Testis (tissue), 2 donors: ENCODE measurements around the gene AKT1.

Experiments
- POLR2A ChIP-seq: fragments of 450-650 bp; IDR thresholded peaks from one replicate; pipeline ENCODE4 v1.6.1; 2017; ENCODE audit warnings: antibody characterized with exemption, mild to moderate bottlenecking, moderate library complexity
- TF ChIP-seq, protein P1 (sequence below), 3 experiments: fragments of 450-650 bp in 2 of 3; fragments of 200-600 bp in 1 of 3; sonication (generic) in 1 of 3; IDR thresholded peaks; one replicate each; pipeline ENCODE4 v1.5.1; 2016 to 2019; ENCODE audit warnings: antibody characterized with exemption in 3 of 3, mild to moderate bottlenecking in 2 of 3, moderate library complexity in 1 of 3

DNA sequence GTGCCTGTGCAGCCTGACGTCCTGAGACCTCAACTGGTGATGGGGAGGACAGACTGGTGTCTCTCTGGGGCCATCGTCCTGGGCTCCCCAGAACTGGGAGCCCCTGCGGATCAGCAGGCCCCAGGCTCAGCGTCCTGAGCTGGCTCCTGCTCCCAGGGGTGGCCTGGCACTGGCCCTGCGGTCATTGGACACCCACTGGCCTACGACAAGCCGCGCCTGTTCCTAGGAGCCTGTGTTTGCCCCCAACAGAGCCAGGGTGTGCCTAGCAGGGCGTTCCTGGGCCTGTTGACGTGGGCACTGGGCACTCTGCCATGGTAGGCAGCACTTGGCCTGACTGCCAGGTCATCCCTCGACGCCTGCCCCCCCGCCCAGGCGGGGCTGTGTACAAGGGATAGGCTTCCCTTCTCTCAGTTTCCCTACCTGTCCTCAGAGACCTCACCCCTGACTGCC lies 63.2 kb downstream of the AKT1 start:
- TF ChIP-seq POLR2A = no peak
- TF ChIP-seq, protein P1, sequence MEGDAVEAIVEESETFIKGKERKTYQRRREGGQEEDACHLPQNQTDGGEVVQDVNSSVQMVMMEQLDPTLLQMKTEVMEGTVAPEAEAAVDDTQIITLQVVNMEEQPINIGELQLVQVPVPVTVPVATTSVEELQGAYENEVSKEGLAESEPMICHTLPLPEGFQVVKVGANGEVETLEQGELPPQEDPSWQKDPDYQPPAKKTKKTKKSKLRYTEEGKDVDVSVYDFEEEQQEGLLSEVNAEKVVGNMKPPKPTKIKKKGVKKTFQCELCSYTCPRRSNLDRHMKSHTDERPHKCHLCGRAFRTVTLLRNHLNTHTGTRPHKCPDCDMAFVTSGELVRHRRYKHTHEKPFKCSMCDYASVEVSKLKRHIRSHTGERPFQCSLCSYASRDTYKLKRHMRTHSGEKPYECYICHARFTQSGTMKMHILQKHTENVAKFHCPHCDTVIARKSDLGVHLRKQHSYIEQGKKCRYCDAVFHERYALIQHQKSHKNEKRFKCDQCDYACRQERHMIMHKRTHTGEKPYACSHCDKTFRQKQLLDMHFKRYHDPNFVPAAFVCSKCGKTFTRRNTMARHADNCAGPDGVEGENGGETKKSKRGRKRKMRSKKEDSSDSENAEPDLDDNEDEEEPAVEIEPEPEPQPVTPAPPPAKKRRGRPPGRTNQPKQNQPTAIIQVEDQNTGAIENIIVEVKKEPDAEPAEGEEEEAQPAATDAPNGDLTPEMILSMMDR (IDR thresholded peaks at IDR 0.05) = no peak
